Liver (tissue), 9 donors: Measurements from ENCODE around the gene RFWD3. TPM values are rescaled to one million over a fixed set of nuclear protein-coding genes. Genes with fewer than 3 reads are reported as not detected.

Experiments used
- DNase-seq: peaks from one replicate; pipeline ENCODE4 v3.0.0-alpha.2; 2017; ENCODE audit warnings: low spot score
- H3K27ac ChIP-seq, 2 donors: one replicate each; pipeline ENCODE4 v1.7.0; 2013; ENCODE audit warnings: inconsistent platforms in 2 of 2, low read length in 2 of 2, control low read depth in 1 of 2, low read depth in 1 of 2, mild to moderate bottlenecking in 1 of 2
- H3K27me3 ChIP-seq, 4 donors: one replicate each; pipeline versions ENCODE4 v1.6.1 to v1.7.0; 2013; ENCODE audit warnings: low read length in 3 of 4, inconsistent platforms in 1 of 4, mild to moderate bottlenecking in 1 of 4, moderate library complexity in 1 of 4; ENCODE audit not compliant: control insufficient read depth in 4 of 4, insufficient read depth in 4 of 4
- H3K36me3 ChIP-seq, 4 donors: one replicate each; pipeline versions ENCODE4 v1.6.1 to v1.7.0; 2013; ENCODE audit warnings: low read length in 3 of 4, mild to moderate bottlenecking in 3 of 4, low read depth in 1 of 4, moderate library complexity in 1 of 4; ENCODE audit not compliant: control insufficient read depth in 4 of 4, insufficient read depth in 3 of 4
- H3K4me1 ChIP-seq, 4 donors: one replicate each; pipeline versions ENCODE4 v1.6.1 to v1.7.0; 2013; ENCODE audit warnings: low read length in 3 of 4, mild to moderate bottlenecking in 3 of 4, moderate library complexity in 1 of 4; ENCODE audit not compliant: control insufficient read depth in 4 of 4, insufficient read depth in 4 of 4
- H3K4me3 ChIP-seq, 3 donors: one replicate each; pipeline versions ENCODE4 v1.6.1 to v1.7.0; 2013; ENCODE audit warnings: low read length in 3 of 3, control low read depth in 1 of 3, low read depth in 1 of 3, mild to moderate bottlenecking in 1 of 3
- H3K9ac ChIP-seq, 2 donors: one replicate each; pipeline ENCODE4 v1.7.0; 2013; ENCODE audit warnings: low read length in 2 of 2, mild to moderate bottlenecking in 2 of 2, moderate library complexity in 2 of 2, control low read depth in 1 of 2, low read depth in 1 of 2
- H3K9me3 ChIP-seq, 4 donors: one replicate each; pipeline versions ENCODE4 v1.6.1 to v1.7.0; 2013; ENCODE audit warnings: low read length in 3 of 4; ENCODE audit not compliant: control insufficient read depth in 4 of 4
- ATF3 ChIP-seq: IDR thresholded peaks from 2 replicates; pipeline ENCODE4 v1.6.1; 2016; ENCODE audit warnings: antibody characterized with exemption
- EGR1 ChIP-seq, 2 donors: IDR thresholded peaks; 2 replicates each; pipeline ENCODE4 v1.6.1; 2016 to 2018; ENCODE audit warnings: antibody characterized with exemption in 2 of 2, low read depth in 2 of 2
- FOXA1 ChIP-seq: IDR thresholded peaks from 2 replicates; pipeline ENCODE4 v1.6.1; 2016; ENCODE audit warnings: antibody characterized with exemption
- FOXA2 ChIP-seq: IDR thresholded peaks from 2 replicates; pipeline ENCODE4 v1.6.1; 2016; ENCODE audit warnings: antibody characterized with exemption
- HNF4A ChIP-seq, 2 donors: conservative IDR thresholded peaks; 2 replicates each; pipeline ENCODE4 v1.6.1; 2016; ENCODE audit warnings: antibody characterized with exemption in 2 of 2, mild to moderate bottlenecking in 2 of 2
- JUND ChIP-seq, 2 donors: IDR thresholded peaks; 2 replicates each; pipeline ENCODE4 v1.6.1; 2016; ENCODE audit warnings: antibody characterized with exemption in 2 of 2
- MAX ChIP-seq: IDR thresholded peaks from 2 replicates; pipeline ENCODE4 v1.6.1; 2016; ENCODE audit warnings: antibody characterized with exemption
- NR2F2 ChIP-seq: IDR thresholded peaks from 2 replicates; pipeline ENCODE4 v1.6.1; 2016; ENCODE audit warnings: antibody characterized with exemption
- RAD21 ChIP-seq, 2 donors: IDR thresholded peaks; 2 replicates each; pipeline ENCODE4 v1.6.1; 2016; ENCODE audit warnings: antibody characterized with exemption in 2 of 2, mild to moderate bottlenecking in 2 of 2
- REST ChIP-seq: IDR thresholded peaks from 2 replicates; pipeline ENCODE4 v1.6.1; 2016; ENCODE audit warnings: antibody characterized with exemption, mild to moderate bottlenecking
- TAF1 ChIP-seq: conservative IDR thresholded peaks from 2 replicates; pipeline ENCODE4 v1.6.1; 2016; ENCODE audit warnings: antibody characterized with exemption, mild to moderate bottlenecking
- YY1 ChIP-seq: IDR thresholded peaks from 2 replicates; pipeline ENCODE4 v1.6.1; 2016; ENCODE audit warnings: antibody characterized with exemption, mild to moderate bottlenecking
- ZBTB33 ChIP-seq: IDR thresholded peaks from 2 replicates; pipeline ENCODE4 v1.6.1; 2016; ENCODE audit warnings: antibody characterized with exemption
- WGBS: extraction: QIAGEN DNeasy Blood & Tissue Kit; methylation state at CpG from one replicate; pipeline ENCODE4 v1.1.7; 2013; 5-methylcytosine and 5-hydroxymethylcytosine counted together
- polyA plus RNA-seq, 2 donors: library from polyadenylated mRNA; stranded (reverse) in 1 of 2; unstranded in 1 of 2; fragments of 200-250 nt in 1 of 2; fragments of >200 nt in 1 of 2; fragmentation: Nextera tagmentation in 1 of 2; extraction: Ambion mirVana in 1 of 2; gene quantifications; one replicate each; pipeline versions ENCODE4 v1.2.1 to v1.2.3, GENCODE V29; 2013 to 2015
- total RNA-seq, 2 donors: library from RNA; depleted of rRNA; stranded (reverse); fragments of >200 nt; gene quantifications; one replicate each; pipeline ENCODE4 v1.2.3, GENCODE V29; 2014
- donor health status: healthy.
- donor health status: healthy.
- donor health status: healthy.
- donor health status: healthy.
- donor health status: healthy.

Gene RFWD3
- total and polyA plus RNA-seq, 4 donors: 2.4 to 21.8 (median 9.0) TPM

GRCh38 chr16:74667255-74667700, 601 bp upstream of the RFWD3 start (continued):
- TF ChIP-seq RAD21 (IDR thresholded peaks at IDR 0.05) (no peak), FOXA1 (no peak), MAX (no peak), ZBTB33 (no peak), NR2F2 (no peak), JUND (IDR thresholded peaks at IDR 0.05) (no peak), YY1 (no peak)

GRCh38 chr16:74666010-74666421, 661 bp downstream of the RFWD3 start:
- H3K36me3 ChIP-seq: peaks cover 0 to 13% (median 8%) of the 10 kb centered on the region in 4 donors

GRCh38 chr16:74661064-74661463, 5.6 kb downstream of the RFWD3 start:
- 96% methylated on average over 5 of the region's 5 CpGs for WGBS
- H3K27me3 ChIP-seq: no peaks in the 10 kb centered on the region
- no peak overlapping the region for H3K9ac ChIP-seq
- no peak for TF ChIP-seq EGR1 (IDR thresholded peaks at IDR 0.05; ENCODE audit: low read depth in 2 of 2)
- no peak for TF ChIP-seq ATF3
- TF ChIP-seq REST: no peak
- TF ChIP-seq HNF4A (conservative IDR thresholded peaks at IDR 0.05): no peak
- TF ChIP-seq FOXA2: no peak
- no peak for TF ChIP-seq TAF1
- no peak overlapping the region for H3K27ac ChIP-seq
- peaks cover 2 to 31% (median 24%) of the 10 kb centered on the region in 4 donors for H3K36me3 ChIP-seq
- peaks cover 0 to 9% (median 4%) of the 10 kb centered on the region in 4 donors for H3K4me1 ChIP-seq
- no peak overlapping the region for H3K4me3 ChIP-seq
- H3K9me3 ChIP-seq: no peaks in the 10 kb centered on the region
- no peak for DNase-seq

More at GRCh38 chr16:74666010-74666421, 661 bp downstream of the RFWD3 start:
- Histone ChIP-seq H3K9ac (peak overlapping the region; percentile 72 to 86), H3K4me3 (peak overlapping the region; percentile 83 to 99 (median 96)), H3K27ac (peak overlapping the region in 1 of 2 donors; percentile 54), H3K9me3 (no peaks in the 10 kb centered on the region), H3K27me3 (no peaks in the 10 kb centered on the region), H3K4me1 (peaks cover 0 to 14% (median 7%) of the 10 kb centered on the region in 4 donors)
- 18% methylated on average over 8 of the region's 8 CpGs for WGBS
- TF ChIP-seq NR2F2 (no peak), HNF4A (conservative IDR thresholded peaks at IDR 0.05) (no peak), ATF3 (no peak), FOXA1 (no peak), REST (no peak)
- DNase-seq: no peak
